NK-92 (cell line): ENCODE data around the gene IL5RA.

Source experiments
- DNase-seq: peaks from one replicate; lab custom pipeline; 2025; ENCODE audit not compliant: unreplicated experiment; lab: John Stamatoyannopoulos, UW

Gene IL5RA

GRCh38 chr3:3110299-3110630, at the start of gene IL5RA:
IL5RA (minus strand) TSS chr3:3110374; CDS start chr3:3104984, 5,390 bp downstream.
- no peak for DNase-seq

GRCh38 chr3:3157484-3157883, 47.3 kb upstream of the IL5RA start:
- DNase-seq, result no peak

GRCh38 chr3:3154879-3155610, 44.9 kb upstream of the IL5RA start:
- no peak for DNase-seq

GRCh38 chr3:3151513-3151912, 41.3 kb upstream of the IL5RA start:
- DNase-seq, result no peak

- no peak for DNase-seq
These were observed 39.4 kb upstream of the IL5RA start for GRCh38 chr3:3149560-3149959.

- no peak for DNase-seq
These were observed 35.7 kb upstream of the IL5RA start for GRCh38 chr3:3145831-3146230.

GRCh38 chr3:3141939-3142338, 31.8 kb upstream of the IL5RA start:
- no peak for DNase-seq

- no peak for DNase-seq
These were observed 27.4 kb upstream of the IL5RA start for GRCh38 chr3:3137526-3137925.

- no peak for DNase-seq
These were observed 24.7 kb upstream of the IL5RA start for GRCh38 chr3:3134750-3135448.

GRCh38 chr3:3133500-3133899, 23.3 kb upstream of the IL5RA start:
- no peak for DNase-seq

- DNase-seq, result no peak
These were observed 19.4 kb upstream of the IL5RA start for GRCh38 chr3:3129579-3129978.

GRCh38 chr3:3127432-3128010, 17.3 kb upstream of the IL5RA start:
- DNase-seq, result no peak

GRCh38 chr3:3126477-3127431, 16.6 kb upstream of the IL5RA start, which contains the start of gene TRNT1:
TRNT1 (plus strand) TSS chr3:3126940; CDS start chr3:3129041, 2,101 bp downstream.
- peak; percentile 43 for DNase-seq

- DNase-seq, result no peak
These were observed 15.8 kb upstream of the IL5RA start for GRCh38 chr3:3125977-3126376.

GRCh38 chr3:3119393-3119851, 9.2 kb upstream of the IL5RA start:
- no peak for DNase-seq

GRCh38 chr3:3117651-3118050, 7.5 kb upstream of the IL5RA start:
- DNase-seq, result no peak

GRCh38 chr3:3113042-3113709, 3.0 kb upstream of the IL5RA start:
- no peak for DNase-seq

- no peak for DNase-seq
These were observed 681 bp upstream of the IL5RA start for GRCh38 chr3:3110749-3111361.

GRCh38 chr3:3109407-3110298, 521 bp downstream of the IL5RA start:
- DNase-seq, result no peak
